CD14-positive monocyte (primary cell): ENCODE data around the gene MRPL40. TPM values are rescaled to one million over a fixed set of nuclear protein-coding genes. Genes with fewer than 3 reads are reported as not detected.
A peak's percentile ranks its signal among the peaks of the same experiment; 100 is the strongest.

ENCODE experiments used
- DNase-seq, 3 donors: peaks; one replicate each; pipeline ENCODE4 v3.0.0-alpha.2; 2011 to 2022
- H2AFZ ChIP-seq: 2 replicates; pipeline ENCODE4 v1.6.0; 2012; ENCODE audit warnings: mild to moderate bottlenecking, low read depth, low read length, inconsistent platforms; ENCODE audit not compliant: insufficient read depth, poor library complexity, severe bottlenecking
- H3K27ac ChIP-seq, 2 donors: 1 replicate in 1 of 2; 2 replicates in 1 of 2; pipeline ENCODE4 v1.5.1; 2012 to 2013; ENCODE audit warnings: low read length in 2 of 2, control low read depth in 1 of 2, inconsistent platforms in 1 of 2, low read depth in 1 of 2, mild to moderate bottlenecking in 1 of 2
- H3K27me3 ChIP-seq, 2 donors: one replicate each; pipeline versions ENCODE4 v1.6.0 to v1.6.1; 2011 to 2013; ENCODE audit warnings: low read length in 2 of 2; ENCODE audit not compliant: control insufficient read depth in 2 of 2, insufficient read depth in 2 of 2
- H3K36me3 ChIP-seq, 2 donors: replicated peaks in 1 of 2; 1 replicate in 1 of 2; 2 replicates in 1 of 2; pipeline versions ENCODE4 v1.5.1 to v1.6.1; 2012 to 2013; ENCODE audit warnings: low read length in 2 of 2, control low read depth in 1 of 2, inconsistent platforms in 1 of 2, mild to moderate bottlenecking in 1 of 2; ENCODE audit not compliant: insufficient read depth in 2 of 2, control insufficient read depth in 1 of 2
- H3K4me1 ChIP-seq, 2 donors: 1 replicate in 1 of 2; 2 replicates in 1 of 2; pipeline versions ENCODE4 v1.5.1 to v1.6.1; 2012 to 2013; ENCODE audit warnings: low read length in 2 of 2, control low read depth in 1 of 2, inconsistent platforms in 1 of 2, mild to moderate bottlenecking in 1 of 2, moderate library complexity in 1 of 2; ENCODE audit not compliant: insufficient read depth in 2 of 2, control insufficient read depth in 1 of 2
- H3K4me2 ChIP-seq: replicated peaks from 2 replicates; pipeline ENCODE3; 2012; ENCODE audit warnings: low read length, moderate library complexity, mild to moderate bottlenecking; ENCODE audit not compliant: poor library complexity, severe bottlenecking; ENCODE audit errors: extremely low read depth
- H3K4me3 ChIP-seq, 3 experiments: fragments of 200-600 bp in 1 of 3; sonication (generic) in 1 of 3; replicated peaks in 1 of 3; 1 replicate in 2 of 3; 2 replicates in 1 of 3; pipeline ENCODE4 v1.5.1; 2011 to 2013; ENCODE audit warnings: low read length in 3 of 3, mild to moderate bottlenecking in 3 of 3, control low read depth in 2 of 3, low read depth in 2 of 3, inconsistent platforms in 1 of 3, moderate library complexity in 1 of 3
- H3K79me2 ChIP-seq: 2 replicates; pipeline ENCODE4 v1.6.0; 2012; ENCODE audit warnings: mild to moderate bottlenecking, control low read depth, inconsistent platforms, low read length, moderate library complexity; ENCODE audit not compliant: insufficient read depth
- H3K9ac ChIP-seq: 2 replicates; pipeline ENCODE4 v1.6.0; 2017; ENCODE audit warnings: low read length, mild to moderate bottlenecking; ENCODE audit not compliant: insufficient read depth, poor library complexity, severe bottlenecking
- H3K9me3 ChIP-seq, 2 donors: replicated peaks in 1 of 2; 1 replicate in 1 of 2; 2 replicates in 1 of 2; pipeline versions ENCODE4 v1.5.1 to v1.6.1; 2012 to 2013; ENCODE audit warnings: low read length in 2 of 2, control low read depth in 1 of 2; ENCODE audit not compliant: control insufficient read depth in 1 of 2, insufficient read depth in 1 of 2
- H4K20me1 ChIP-seq: 2 replicates; pipeline ENCODE4 v1.6.0; 2012; ENCODE audit warnings: mild to moderate bottlenecking, low read length, control low read depth, moderate library complexity; ENCODE audit not compliant: insufficient read depth
- H3K27ac Mint-ChIP-seq, 7 donors: one replicate each; pipeline ENCODE4 v1.8.0; 2020; ENCODE audit warnings: mild to moderate bottlenecking in 7 of 7, mixed read lengths in 7 of 7, moderate library complexity in 6 of 7, inconsistent platforms in 2 of 7
- H3K27me3 Mint-ChIP-seq, 3 donors: one replicate each; pipeline ENCODE4 v1.8.0; 2021 to 2022; ENCODE audit warnings: low read depth in 3 of 3, mild to moderate bottlenecking in 3 of 3, mixed read lengths in 3 of 3, moderate library complexity in 3 of 3, inconsistent platforms in 1 of 3
- H3K36me3 Mint-ChIP-seq, 2 donors: one replicate each; pipeline ENCODE4 v1.8.0; 2020; ENCODE audit warnings: mixed read lengths in 2 of 2, inconsistent platforms in 1 of 2, mild to moderate bottlenecking in 1 of 2
- H3K4me1 Mint-ChIP-seq: one replicate; pipeline ENCODE4 v1.8.0; 2020; ENCODE audit warnings: mild to moderate bottlenecking, mixed read lengths
- H3K4me3 Mint-ChIP-seq, 2 donors: one replicate each; pipeline ENCODE4 v1.8.0; 2020; ENCODE audit warnings: mild to moderate bottlenecking in 2 of 2, mixed read lengths in 2 of 2, moderate library complexity in 1 of 2
- H3K9me3 Mint-ChIP-seq, 7 donors: one replicate each; pipeline ENCODE4 v1.8.0; 2020 to 2022; ENCODE audit warnings: mixed read lengths in 7 of 7, mild to moderate bottlenecking in 6 of 7, moderate library complexity in 6 of 7, inconsistent platforms in 2 of 7
- WGBS: methylation state at CpG from one replicate; pipeline ENCODE4 v1.1.5; 2013; ENCODE audit warnings: missing lambda C conversion rate; ENCODE audit not compliant: insufficient coverage; 5-methylcytosine and 5-hydroxymethylcytosine counted together
- intact Hi-C, 2 donors: fragments of 100-400 bp; cut with micrococcal nuclease; formaldehyde crosslinking; loops; one replicate each; pipeline versions ENCODE4 v1.15.0 to v1.15.1; 2023
- polyA plus RNA-seq, 3 donors: library from polyadenylated mRNA; depleted of rRNA in 1 of 3; unstranded in 2 of 3; stranded (reverse) in 1 of 3; fragments of 300-500 nt in 2 of 3; fragments of >200 nt in 1 of 3; fragmentation: Illumina TruSeq in 2 of 3; gene quantifications; 1 replicate in 2 of 3; 2 replicates in 1 of 3; pipeline ENCODE4 v1.2.3, GENCODE V29; 2012 to 2021
- TF ChIP-seq, protein P1 (sequence below): fragments of 200-600 bp; IDR thresholded peaks from one replicate; pipeline ENCODE4 v1.8.0; 2022; ENCODE audit warnings: antibody characterized with exemption, mild to moderate bottlenecking

Gene MRPL40
- polyA plus RNA-seq, 3 donors, result 9.2 to 61.4 (median 48.4) TPM

- Histone ChIP-seq H3K4me1 (no peaks in the 10 kb centered on the region), H3K79me2 (no peaks in the 10 kb centered on the region), H4K20me1 (no peaks in the 10 kb centered on the region), H3K4me2 (no peak overlapping the region), H3K4me3 (no peak overlapping the region), H3K36me3 (peaks cover 69 to 99% of the 10 kb centered on the region in 2 donors), H3K9ac (no peak overlapping the region), H3K9me3 (no peaks in the 10 kb centered on the region), H3K27ac (no peak overlapping the region), H3K27me3 (no peaks in the 10 kb centered on the region), H2AFZ (no peak overlapping the region)
- peaks cover 0 to 2% (median 0%) of the 10 kb centered on the region in 3 donors for H3K27me3 Mint-ChIP-seq
- peaks cover 74 to 88% of the 10 kb centered on the region in 2 donors for H3K36me3 Mint-ChIP-seq
- H3K27ac Mint-ChIP-seq, result peak overlapping the region in 1 of 7 donors; percentile 31
- no peak for DNase-seq
- H3K4me3 Mint-ChIP-seq, result no peak overlapping the region
- intact Hi-C loops, result no loop called here
- WGBS, result 100% methylated on average over 1 of the region's 4 CpGs
- H3K4me1 Mint-ChIP-seq, result no peaks in the 10 kb centered on the region
- TF ChIP-seq, protein P1, sequence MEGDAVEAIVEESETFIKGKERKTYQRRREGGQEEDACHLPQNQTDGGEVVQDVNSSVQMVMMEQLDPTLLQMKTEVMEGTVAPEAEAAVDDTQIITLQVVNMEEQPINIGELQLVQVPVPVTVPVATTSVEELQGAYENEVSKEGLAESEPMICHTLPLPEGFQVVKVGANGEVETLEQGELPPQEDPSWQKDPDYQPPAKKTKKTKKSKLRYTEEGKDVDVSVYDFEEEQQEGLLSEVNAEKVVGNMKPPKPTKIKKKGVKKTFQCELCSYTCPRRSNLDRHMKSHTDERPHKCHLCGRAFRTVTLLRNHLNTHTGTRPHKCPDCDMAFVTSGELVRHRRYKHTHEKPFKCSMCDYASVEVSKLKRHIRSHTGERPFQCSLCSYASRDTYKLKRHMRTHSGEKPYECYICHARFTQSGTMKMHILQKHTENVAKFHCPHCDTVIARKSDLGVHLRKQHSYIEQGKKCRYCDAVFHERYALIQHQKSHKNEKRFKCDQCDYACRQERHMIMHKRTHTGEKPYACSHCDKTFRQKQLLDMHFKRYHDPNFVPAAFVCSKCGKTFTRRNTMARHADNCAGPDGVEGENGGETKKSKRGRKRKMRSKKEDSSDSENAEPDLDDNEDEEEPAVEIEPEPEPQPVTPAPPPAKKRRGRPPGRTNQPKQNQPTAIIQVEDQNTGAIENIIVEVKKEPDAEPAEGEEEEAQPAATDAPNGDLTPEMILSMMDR, result no peak
- H3K9me3 Mint-ChIP-seq, result no peaks in the 10 kb centered on the region
These were observed 23.4 kb downstream of the MRPL40 start for GRCh38 chr22:19455585-19456370.

GRCh38 chr22:19456541-19456940 lies 24.2 kb downstream of the MRPL40 start:
- Histone ChIP-seq H3K9ac (no peak overlapping the region), H3K9me3 (no peaks in the 10 kb centered on the region), H3K4me2 (no peak overlapping the region), H3K4me1 (no peaks in the 10 kb centered on the region), H3K27me3 (no peaks in the 10 kb centered on the region), H3K36me3 (peaks cover 73 to 99% of the 10 kb centered on the region in 2 donors), H4K20me1 (no peaks in the 10 kb centered on the region), H3K27ac (no peak overlapping the region), H2AFZ (no peak overlapping the region), H3K79me2 (no peaks in the 10 kb centered on the region), H3K4me3 (no peak overlapping the region)
- no peak overlapping the region for H3K4me3 Mint-ChIP-seq
- TF ChIP-seq, protein P1, result no peak
- peak overlapping the region in 2 of 7 donors; percentile 7 to 12 for H3K27ac Mint-ChIP-seq
- H3K9me3 Mint-ChIP-seq, result no peaks in the 10 kb centered on the region
- intact Hi-C loops, result no loop called here
- WGBS, result 94% methylated on average over 6 of the region's 10 CpGs
- H3K36me3 Mint-ChIP-seq, result peaks cover 77 to 87% of the 10 kb centered on the region in 2 donors
- no peaks in the 10 kb centered on the region for H3K4me1 Mint-ChIP-seq
- no peak for DNase-seq
- H3K27me3 Mint-ChIP-seq, result peaks cover 0 to 2% (median 0%) of the 10 kb centered on the region in 3 donors
